ENCODE data around the gene TERC.

TERC gene

GRCh38 chr3:169764882-169765612, at the start of gene TERC:
TSS of gene TERC (minus strand) at chr3:169765060.
- DNase-seq (ENCODE audit: low read depth): peak; percentile 88

- DNase-seq (ENCODE audit: low read depth): no peak
Observed at GRCh38 chr3:169813757-169814517, 49.1 kb upstream of the TERC start.

- DNase-seq (ENCODE audit: low read depth): no peak
Observed at GRCh38 chr3:169813278-169813677, 48.4 kb upstream of the TERC start.

- peak; percentile 74 for DNase-seq (ENCODE audit: low read depth)
Observed at GRCh38 chr3:169812332-169813235, 47.7 kb upstream of the TERC start, which contains the start of the genes LRRC34 and LRRIQ4. TSS of gene LRRC34 (minus strand) at chr3:169812904. CDS start at chr3:169812548, 356 bp downstream. TSS of gene LRRIQ4 (plus strand) at chr3:169812870. CDS start at chr3:169821922, 9,052 bp downstream.

GRCh38 chr3:169811631-169812331, 46.9 kb upstream of the TERC start:
- DNase-seq (ENCODE audit: low read depth): peak; percentile 49

GRCh38 chr3:169809230-169809795, 44.5 kb upstream of the TERC start:
- DNase-seq (ENCODE audit: low read depth): no peak

GRCh38 chr3:169804681-169805080, 39.8 kb upstream of the TERC start:
- DNase-seq (ENCODE audit: low read depth): no peak

- DNase-seq (ENCODE audit: low read depth): no peak
Observed at GRCh38 chr3:169792359-169792758, 27.5 kb upstream of the TERC start.

GRCh38 chr3:169790687-169791429, 26.0 kb upstream of the TERC start:
- DNase-seq (ENCODE audit: low read depth): peak; percentile 30

GRCh38 chr3:169790219-169790618, 25.4 kb upstream of the TERC start:
- no peak for DNase-seq (ENCODE audit: low read depth)

- no peak for DNase-seq (ENCODE audit: low read depth)
Observed at GRCh38 chr3:169787791-169788190, 22.9 kb upstream of the TERC start.

- DNase-seq (ENCODE audit: low read depth): no peak
Observed at GRCh38 chr3:169787120-169787519, 22.3 kb upstream of the TERC start.

GRCh38 chr3:169781209-169781855, 16.5 kb upstream of the TERC start:
- DNase-seq (ENCODE audit: low read depth): no peak

GRCh38 chr3:169780742-169781141, 15.9 kb upstream of the TERC start:
- DNase-seq (ENCODE audit: low read depth): no peak

GRCh38 chr3:169777822-169778221, 13.0 kb upstream of the TERC start:
- no peak for DNase-seq (ENCODE audit: low read depth)

- no peak for DNase-seq (ENCODE audit: low read depth)
Observed at GRCh38 chr3:169774186-169774585, 9.3 kb upstream of the TERC start.

GRCh38 chr3:169772897-169773816, 8.3 kb upstream of the TERC start, which contains the start of gene MYNN:
TSS of gene MYNN (plus strand) at chr3:169773396. CDS start at chr3:169774296, 900 bp downstream.
- peak; percentile 74 for DNase-seq (ENCODE audit: low read depth)

GRCh38 chr3:169772305-169772896, 7.5 kb upstream of the TERC start:
- peak; percentile 81 for DNase-seq (ENCODE audit: low read depth)

All from HS-5 (cell line).